Forelimb muscle (tissue), 1 donor: ENCODE measurements around the gene CUL7. TPM values are rescaled to one million over a fixed set of nuclear protein-coding genes. Genes with fewer than 3 reads are reported as not detected.
"Not testable (repeated sequence)": the region's sequence is repeated elsewhere in the genome, so short reads cannot be mapped to it uniquely, and the experiment has no call there.

Experiments used
- DNase-seq: peaks from one replicate; pipeline ENCODE4 v3.0.0-alpha.2; 2013; ENCODE audit warnings: low read depth
- polyA plus RNA-seq: library from polyadenylated mRNA; unstranded; fragments of 120-200 nt; gene quantifications from one replicate; pipeline ENCODE4 v1.2.1, GENCODE V29; 2013; ENCODE audit not compliant: insufficient read length

The CUL7 gene
- polyA plus RNA-seq, 1 donor: 44.5 TPM

DNA sequence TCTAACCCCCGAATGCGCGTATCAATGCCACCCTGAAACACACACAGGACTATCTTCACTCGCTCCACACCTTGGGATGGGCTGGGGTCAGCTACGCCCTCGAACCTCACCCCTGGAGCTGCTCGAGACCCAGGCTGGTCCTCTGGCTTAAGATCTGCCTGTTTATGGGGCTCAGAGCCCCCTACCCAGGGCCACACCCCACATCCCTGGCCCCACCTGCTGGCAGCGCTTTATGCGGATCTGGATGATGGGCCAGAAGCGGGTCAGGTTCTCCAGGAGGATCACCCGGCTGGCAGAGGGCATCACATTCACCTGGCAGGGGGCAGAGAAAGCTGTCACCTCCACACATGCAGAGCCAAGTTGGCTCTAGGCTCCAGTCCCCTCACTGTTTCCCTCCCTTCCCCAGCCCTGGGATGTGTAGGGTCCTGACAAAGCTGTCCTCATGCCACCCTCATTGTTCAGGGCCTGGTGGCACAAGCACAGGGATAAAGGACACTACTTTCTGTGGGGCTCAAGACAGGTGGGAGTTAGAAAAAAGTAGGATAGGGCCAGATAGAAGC, 8.2 kb downstream of the CUL7 start:
- DNase-seq: no peak

DNA sequence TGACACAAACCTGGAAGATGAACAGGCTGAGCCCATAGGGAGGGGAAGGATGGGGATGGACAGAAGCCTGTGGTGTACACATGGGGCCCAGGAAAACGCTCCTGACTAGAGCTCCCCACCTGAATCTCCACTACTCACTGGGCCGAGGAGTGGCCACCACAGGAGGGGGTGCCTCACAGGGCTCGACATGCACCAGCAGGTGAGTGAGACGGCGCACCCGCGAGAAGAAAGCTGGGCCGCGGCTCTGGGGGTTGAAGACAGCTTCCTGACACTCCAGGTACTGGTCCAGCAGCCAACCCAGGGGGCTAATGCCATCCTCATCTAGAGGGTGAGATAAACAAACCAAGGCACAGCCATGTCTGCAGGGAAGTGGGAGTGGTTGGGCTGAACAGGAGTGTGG, 10.3 kb downstream of the CUL7 start:
- no peak for DNase-seq

DNA sequence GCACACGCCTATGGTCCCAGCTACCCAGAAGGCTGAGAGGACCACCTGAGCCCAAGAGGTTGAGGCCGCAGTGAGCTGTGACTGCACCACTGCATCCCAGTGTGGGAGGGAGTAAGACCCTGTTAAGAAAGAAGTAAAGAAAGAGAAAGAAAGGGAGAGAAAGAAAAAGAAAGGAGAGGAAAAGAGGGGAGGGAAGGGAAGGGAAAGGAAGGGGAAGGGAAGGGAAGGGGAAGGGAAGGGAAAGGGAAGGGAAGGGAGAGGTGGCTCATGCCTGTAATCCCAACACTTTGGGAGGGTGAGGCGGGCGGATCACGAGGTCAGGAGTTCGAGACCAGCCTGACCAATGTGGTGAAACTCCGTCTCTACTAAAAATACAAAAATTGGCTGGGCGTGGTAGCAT, 12.2 kb downstream of the CUL7 start:
- DNase-seq: not testable (repeated sequence)

DNA sequence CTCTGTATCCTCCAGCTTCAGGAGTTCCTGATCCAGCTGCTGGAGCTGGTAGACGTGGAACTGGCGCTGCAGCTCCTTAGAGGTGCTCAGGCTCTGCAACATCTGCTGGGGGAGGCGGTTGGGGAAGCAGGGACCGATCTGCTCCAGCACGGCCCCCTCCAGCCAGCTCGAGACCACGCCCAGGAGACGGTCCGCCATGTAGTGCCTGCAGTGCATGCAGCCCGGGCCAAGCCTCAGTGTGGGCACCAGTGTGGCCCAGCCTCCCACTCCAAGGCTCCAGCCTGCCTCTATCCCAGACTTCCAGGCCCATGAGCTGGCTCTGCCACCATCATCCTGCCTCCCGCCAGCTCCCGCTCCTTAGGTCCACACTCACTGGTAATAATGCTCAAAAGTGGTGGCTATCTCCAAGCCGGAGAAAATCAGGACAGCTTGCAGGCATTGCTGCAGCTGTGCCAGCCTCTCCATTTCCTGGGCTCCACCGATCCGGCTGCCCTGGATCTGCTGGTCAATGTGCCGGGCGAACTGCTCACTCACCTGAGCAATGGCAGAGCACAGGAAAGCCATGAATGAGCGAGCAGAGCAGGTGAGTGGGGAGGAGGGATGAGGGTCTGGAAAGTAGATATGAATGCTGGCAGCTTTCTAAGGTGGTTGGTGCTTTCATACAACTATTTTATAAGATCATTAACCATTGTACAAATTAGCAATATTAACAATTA, 13.0 kb downstream of the CUL7 start:
- DNase-seq: no peak

DNA sequence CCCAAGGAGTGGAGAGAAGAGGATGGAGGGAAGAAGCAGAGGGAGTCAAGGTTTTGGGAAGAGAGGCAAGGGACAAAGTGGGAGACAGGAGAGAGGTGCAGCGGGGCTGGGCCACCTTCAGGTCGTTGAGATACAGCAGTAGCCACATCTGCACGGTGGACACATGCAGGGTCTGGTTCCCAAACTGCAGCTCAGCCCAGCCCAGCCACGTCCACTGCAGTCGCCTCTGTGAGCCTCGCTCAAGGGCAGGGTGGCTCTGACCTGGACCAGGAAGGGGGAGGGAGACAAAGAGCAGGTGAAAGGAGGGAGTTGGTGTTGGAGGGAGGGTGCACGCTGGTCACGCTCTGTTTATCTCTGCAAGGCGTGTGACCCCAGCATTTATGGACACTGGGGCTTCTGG, 14.9 kb downstream of the CUL7 start:
- DNase-seq: no peak

DNA sequence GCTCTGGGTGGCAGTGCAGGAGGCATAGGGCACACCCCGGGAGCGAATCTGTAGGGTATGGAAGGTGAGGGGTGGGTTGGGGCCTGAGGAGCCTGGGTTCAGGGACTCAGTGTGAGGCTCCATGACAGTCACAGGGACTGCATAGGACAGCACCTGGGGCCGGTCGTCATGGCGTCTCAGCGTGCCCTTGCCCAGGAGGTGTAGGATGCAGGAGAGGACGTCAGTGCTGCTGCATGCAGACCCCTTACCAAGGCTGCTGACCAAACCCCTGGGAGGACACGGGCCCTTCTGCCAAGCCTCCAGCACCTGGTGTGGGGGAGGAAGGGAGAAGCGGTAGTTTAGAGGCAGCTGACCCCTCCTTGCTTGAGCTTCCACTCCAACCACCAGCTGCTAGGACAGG, 15.9 kb downstream of the CUL7 start:
- DNase-seq: no peak

DNA sequence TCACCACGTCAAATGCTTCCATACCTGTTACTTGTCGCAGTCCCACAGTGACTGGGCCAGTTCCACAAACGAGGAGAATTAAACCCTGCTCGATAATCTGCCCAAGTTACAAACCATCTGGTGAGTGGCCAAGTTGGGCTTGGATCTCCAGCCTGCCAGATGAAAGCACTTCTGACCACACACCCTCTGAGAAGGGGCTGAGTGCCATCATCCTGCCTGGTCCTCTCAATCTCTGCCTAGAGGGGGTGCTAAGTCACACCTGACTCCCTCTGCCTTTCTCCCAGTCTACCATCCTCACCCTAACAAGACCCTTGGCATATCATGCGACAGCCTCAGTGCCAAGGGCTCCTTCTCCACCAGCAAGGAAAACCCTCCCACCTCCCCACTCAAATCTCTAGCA, 16.5 kb downstream of the CUL7 start:
- DNase-seq: no peak

DNA sequence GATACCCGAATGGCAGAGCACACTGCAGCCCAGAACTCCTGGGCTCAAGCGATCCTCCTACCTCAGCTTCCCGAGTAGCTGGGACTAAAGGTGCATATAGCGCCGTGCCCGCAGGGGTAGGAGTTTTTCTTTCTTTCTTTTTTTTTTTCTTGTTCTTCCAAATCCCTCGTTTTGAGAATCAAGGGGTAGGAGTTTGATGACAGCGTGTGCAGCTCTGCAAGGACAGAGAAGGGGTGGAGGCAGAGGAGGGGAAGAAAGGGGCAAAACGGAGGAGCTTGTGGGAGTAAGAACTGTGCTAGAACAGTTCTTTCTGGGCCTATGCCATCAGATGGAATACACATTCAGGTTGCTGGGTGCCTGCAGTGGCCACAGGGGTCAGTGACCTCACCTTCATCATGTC, 16.9 kb downstream of the CUL7 start:
- no peak for DNase-seq

DNA sequence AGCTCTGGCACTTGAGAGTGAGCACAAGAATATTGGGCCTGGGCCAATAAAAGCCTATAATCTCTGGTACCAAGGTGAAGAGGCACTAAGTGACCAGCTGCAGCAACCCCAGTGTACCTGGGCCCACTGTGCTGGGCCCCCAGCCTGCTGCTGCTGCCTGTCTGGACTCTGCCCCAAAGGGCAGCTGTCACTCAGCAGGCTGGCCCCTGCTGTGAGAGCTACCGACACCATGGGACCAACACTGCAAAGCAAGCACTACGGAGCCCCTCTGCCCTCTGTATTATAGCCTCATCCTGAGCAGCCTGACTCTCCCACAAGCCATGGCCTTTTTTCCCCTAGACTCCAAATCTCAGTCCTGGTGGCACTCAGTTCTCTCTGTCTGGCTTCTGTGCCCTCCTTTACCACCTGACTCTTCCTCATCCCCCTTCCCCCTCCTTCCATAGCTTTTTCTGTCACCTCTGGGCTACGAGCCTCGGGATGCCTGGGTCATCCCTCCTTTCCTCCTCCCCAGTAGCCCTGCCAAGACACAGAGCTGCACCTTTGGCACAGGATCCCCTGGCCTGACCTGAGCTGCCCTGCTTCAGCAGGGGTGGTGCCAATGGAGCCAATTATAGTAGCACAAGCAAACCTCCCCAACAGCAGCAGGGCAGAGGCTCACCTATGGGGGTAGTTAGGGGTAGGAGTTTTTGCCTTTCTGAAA, 18.0 kb downstream of the CUL7 start:
- DNase-seq: no peak

DNA sequence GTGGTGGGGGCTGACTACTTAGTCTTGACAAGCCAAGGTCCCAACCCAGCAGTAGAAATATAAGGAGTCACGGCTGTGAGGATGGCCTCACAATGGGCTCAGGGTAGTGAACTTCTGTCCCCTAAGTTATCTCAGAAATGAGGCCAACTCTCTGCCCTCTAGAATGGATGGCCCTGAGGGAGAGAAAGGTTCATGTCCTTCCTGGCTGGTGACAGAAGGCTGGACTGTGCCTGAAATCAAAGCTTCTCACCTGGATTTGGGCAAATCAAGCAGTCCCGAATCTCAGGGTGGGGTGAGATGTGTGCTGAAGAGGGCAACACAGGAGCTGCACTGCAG, 19.5 kb downstream of the CUL7 start:
- DNase-seq: no peak

DNA sequence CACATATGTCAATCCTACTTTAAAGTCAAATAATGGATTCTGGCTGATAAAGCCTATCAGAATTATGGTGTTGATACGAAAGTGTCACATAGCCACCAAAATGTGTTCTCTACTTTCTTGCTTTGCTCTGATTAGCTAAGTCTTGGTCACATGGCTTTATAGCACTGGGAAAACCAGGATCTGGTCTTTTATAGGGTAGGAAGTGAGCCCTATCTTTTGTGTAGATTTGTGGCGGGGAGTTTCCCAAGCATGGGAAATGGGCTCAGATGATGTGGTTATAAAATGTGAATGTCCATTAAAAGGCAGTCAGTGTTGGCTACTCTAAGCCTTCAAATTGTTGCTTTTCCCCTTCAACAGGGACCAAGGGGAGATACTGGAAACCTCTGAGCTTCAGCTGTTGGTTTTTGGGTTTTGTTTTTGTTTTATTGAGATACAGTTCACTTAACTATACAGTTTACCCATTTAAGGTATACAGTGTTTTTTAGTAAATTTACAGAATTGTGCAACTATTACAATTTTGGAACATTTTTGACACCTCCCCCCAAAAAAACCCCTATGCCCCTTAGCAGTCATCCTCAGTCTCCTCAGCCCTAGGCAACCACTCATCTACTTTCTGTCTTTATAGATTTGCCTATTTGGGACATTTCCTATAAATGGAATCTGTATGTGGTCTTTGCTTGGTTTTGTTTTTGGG, 20.0 kb downstream of the CUL7 start:
- no peak for DNase-seq

DNA sequence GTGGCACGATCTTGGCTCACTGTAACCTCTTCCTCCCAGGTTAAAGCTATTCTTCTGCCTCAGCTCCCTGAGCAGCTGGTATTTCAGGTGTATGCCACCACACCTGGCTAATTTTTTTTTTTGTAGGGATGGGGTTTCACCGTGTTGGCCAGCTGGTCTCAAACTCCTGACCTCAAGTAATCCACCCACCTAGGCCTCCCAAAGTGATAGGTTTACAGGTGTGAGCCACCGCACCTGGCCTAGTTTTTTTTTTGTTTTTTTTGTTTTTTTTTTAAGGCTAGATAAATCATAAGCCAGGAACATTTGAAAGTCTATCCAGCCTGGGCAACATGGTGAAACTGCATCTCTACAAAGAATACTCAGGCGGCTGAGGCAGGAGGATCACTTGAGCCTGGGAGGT, 21.3 kb downstream of the CUL7 start:
- no peak for DNase-seq

DNA sequence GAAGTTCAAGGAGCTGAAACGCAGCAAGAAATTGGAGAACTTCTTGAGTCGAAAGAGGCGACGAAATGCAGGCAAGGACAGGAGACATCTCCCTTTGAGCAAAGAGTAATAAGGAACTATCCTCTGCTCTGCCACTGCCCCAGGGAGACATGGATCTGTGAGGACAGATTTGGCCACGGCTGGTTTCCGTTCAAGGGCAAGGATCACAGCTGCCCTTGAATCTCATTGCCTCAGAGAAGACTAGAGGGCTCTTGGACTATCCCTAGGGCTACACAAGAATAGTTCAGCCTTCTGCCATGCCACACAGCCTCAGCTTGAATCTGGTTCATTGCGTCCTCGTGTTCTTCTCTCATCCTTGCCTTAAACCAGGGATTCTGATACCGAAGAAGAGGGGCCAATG, 24.5 kb downstream of the CUL7 start:
- no peak for DNase-seq

DNA sequence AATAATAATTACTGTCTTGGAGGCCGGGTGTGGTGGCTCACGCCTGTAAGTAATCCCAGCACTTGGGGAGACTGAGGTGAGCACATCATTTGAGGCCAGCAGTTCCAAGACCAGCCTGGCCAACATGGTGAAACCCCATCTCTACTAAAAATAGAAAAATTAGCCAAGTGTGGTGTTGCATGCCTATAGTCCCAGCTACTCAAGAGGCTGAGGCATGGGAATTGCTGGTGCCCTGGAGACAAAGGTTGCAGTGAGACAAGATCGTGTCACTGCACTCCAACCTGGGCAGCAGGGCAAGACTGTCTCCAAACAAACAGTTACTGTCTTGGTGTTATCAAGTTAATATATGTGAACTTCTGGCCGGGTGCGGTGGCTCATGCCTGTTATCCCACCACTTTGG, 27.3 kb downstream of the CUL7 start:
- DNase-seq: no peak

DNA sequence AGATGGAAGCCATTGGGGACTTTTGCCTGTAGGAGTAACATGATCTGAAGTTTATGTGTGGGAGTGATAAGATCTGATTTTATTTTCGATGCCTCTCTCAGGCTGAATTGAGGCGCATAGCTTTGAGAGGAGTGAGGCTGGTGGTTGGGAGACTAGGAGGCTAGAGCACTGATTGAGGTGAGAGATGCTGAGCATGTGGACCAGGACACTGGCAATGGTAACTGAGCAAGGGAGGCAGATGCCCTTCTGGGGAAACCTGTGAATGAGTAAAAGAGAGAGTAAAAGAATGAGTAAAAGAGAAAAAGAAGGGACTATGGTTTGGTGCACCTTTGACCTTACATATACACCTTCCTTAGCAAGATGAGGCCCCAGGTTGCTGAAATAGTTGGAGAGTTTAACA, 29.2 kb downstream of the CUL7 start:
- no peak for DNase-seq

DNA sequence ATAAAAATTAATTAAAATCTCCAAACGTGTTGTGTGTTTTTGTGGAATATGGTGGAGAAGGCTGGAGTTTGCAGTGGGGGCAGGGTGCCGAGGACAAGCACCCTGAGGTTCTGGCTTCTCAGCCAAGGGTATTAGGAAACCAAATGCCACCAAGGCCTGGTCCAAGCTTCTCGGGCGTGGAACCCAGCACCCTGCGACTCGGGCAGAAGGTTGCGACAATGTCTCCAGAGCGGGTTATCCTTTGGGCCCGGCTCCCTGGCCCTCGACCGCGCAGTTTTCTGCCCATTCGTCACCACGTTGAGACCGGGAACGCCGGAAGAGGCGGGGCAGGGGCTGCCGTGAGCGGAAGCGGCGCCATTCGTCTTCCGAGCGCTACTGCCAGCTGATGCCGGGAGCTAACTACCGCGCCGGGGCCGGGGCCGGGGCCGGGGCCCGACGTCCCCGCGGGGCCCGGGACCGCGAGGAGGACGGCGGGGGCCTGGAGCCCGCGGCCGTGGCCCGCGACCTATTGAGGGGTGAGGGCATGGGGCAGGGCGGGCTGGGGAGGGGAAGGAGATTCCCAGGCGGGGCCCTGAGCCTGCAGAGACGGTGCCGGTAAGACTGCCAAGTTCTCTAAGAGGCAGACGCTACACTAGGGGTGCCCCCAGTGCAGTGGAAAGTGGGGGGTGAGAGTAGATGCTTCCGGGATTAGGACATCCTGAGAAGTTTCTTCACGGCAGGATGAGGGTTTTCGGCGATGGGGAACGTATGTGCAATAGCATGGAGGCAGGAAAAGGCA, 32.2 kb downstream of the CUL7 start, which contains the start of gene RRP36:
Gene RRP36, plus strand, starts transcription at position 354 of the 778 bp plus-strand sequence. Its CDS starts 32 bp downstream, at position 386.
- DNase-seq: no peak

DNA sequence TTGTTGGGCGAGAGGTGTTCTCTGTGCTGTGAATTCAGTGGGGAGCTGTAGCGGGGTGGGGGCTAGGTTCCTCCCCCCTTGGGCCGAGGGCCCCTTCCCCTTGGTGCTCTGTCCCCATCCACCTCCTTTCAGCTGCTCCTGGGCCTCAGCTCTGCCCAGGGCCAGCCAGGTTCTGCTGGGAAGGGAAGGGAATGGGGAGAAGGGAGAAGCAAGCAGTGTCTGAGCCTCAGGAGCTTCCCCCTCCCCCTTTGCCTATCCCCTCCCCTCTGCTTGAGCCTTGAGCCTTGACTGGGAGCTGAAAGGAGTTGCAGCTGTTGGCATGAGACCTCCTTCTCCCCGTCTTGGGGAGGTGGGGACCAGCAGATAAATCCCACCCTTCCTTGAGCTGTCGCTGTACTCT, 32.8 kb downstream of the CUL7 start:
- no peak for DNase-seq

DNA sequence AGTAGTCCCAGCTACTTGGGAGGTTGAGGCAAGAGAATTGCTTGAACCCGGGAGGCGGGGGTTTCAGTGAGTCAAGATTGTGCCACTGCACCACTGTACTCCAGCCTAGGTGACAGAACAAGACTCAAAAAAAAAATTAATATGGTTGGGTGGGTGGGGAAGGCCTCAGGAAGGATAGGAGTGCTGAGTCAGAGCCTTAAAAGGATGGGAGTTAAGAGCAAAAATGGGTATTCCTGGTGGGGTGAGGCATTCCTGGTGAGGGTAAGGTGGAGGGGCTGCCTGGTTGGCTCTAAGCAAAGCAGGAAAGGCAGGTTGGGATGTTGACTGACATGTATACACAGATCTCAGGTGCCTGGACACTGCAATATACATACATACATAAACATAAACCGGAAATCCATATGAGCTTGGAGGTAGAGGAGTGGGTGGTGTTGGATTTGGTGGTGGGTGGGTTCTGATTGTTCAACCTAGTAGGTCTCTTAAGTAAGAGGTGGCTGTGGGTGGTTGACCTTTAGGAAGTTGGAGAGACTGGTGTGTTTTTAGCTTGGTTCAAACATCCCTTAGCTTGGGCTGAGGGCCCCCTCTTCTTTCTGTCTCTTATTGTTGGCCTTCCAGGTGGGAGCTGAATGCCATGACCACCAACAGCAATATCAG, 33.5 kb downstream of the CUL7 start:
- no peak for DNase-seq

DNA sequence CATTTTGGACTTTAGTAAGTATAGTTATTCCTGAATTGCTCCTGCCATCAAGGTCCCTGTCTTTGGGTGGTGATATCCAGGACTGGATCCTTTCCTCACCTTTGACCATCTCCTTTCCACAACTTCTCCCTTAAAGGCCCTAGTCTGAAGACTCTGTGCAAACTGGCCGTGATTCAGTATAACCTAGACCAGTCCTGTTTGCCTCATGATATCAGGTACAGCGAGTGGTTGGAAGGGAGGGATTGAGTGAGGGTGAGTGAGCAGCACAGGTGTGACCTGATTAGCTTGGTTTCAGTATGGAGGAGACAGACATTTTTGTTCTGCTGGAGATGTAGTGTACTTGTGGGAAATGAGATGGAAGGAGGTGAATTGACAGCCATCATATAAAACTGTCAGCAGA, 34.5 kb downstream of the CUL7 start:
- DNase-seq: no peak

DNA sequence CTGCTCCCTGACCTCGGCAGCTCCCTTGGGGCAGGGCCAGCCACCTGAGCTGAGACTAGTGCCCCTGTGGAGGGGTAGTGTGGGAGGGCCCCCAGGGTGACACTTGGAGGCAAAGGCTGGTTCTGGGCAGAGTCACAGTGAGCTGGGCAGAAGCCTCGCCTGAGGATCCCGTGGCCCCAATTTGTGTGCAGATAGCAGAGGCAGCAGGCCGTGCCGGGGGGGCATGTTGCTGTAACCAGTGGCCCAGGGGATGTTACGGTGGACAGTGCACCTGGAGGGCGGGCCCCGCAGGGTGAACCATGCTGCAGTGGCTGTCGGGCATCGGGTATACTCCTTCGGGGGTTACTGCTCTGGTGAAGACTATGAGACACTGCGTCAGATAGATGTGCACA, 36.7 kb downstream of the CUL7 start:
- DNase-seq: no peak

DNA sequence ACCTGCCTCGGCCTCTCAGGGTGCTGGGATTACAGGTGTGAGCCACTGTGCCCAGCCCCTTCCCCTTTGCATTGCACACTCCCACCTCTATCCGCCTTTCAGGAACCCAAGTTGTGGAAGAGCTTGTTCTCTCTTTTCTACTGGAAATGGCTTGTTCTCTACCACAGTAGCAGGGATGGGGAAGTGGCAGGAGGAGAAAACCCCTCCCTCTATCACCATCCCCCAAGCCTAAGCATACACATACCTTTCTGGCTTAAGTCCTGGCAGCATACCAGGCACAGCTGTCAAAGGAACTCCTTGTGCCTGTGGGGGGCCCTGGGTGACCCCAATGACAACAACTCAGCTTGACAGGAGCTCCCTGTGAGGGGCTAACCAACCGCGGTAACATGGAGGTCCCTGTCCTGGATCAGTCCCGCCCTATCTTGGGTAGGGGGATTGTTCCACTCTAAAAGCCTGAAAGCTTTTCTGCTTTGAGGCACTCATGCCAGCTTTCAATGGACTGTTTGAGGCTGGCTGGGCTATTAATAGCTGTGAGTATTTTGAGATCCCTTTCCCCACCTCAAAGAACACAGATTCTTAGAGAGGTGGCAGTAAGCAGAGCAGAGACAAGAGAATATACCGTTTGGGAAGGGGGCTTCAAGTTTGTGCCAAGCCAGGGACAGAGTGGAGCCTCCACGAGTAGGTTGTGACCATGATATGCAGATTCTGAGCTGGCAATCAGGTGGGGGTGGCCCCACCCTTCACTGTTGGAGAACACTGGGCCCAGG, 37.3 kb downstream of the CUL7 start:
- DNase-seq: no peak
